IMR-90 (cell line): ENCODE measurements around the gene HECW1. TPM values are rescaled to one million over a fixed set of nuclear protein-coding genes. Genes with fewer than 3 reads are reported as not detected.
A peak's percentile ranks its signal among the peaks of the same experiment; 100 is the strongest.

ENCODE experiments used
- ATAC-seq: fragments of 200-7000 bp; cut with Tn5 transposase; 2 replicates; pipeline ENCODE4 v1.9.1; 2020; ENCODE audit warnings: low read depth, mild to moderate bottlenecking, moderate library complexity
- BruUV-seq: library from RNA; stranded (reverse); fragments of 400-500 nt; replicated peaks from 2 replicates; lab custom pipeline; 2021; lab: Mats Ljungman, UMichigan
- CTCF ChIA-PET: fragments of 300-600 bp; formaldehyde crosslinking; extraction: SDS; loops from one replicate; lab custom pipeline; 2021; ENCODE audit warnings: antibody characterized with exemption; lab: Yijun Ruan, JAX
- POLR2A ChIA-PET: fragments of 300-600 bp; sonication (Branson Sonifier 250); formaldehyde crosslinking; loops from one replicate; lab custom pipeline; 2022; ENCODE audit warnings: antibody characterized with exemption; ENCODE audit not compliant: unreplicated experiment; lab: Charles Lee
- DNase-seq: peaks from one replicate; pipeline ENCODE4 v3.0.0; 2013
- H2AFZ ChIP-seq: replicated peaks from 2 replicates; pipeline ENCODE3; 2013; ENCODE audit warnings: low read length, mild to moderate bottlenecking; ENCODE audit not compliant: poor library complexity
- H2AK5ac ChIP-seq: 2 replicates; pipeline ENCODE4 v1.6.1; 2013; ENCODE audit warnings: low read depth, low read length, inconsistent platforms
- H2AK9ac ChIP-seq: replicated peaks from 2 replicates; pipeline ENCODE3; 2013; ENCODE audit warnings: mild to moderate bottlenecking, low read depth, low read length, moderate library complexity; ENCODE audit not compliant: poor library complexity
- H2BK120ac ChIP-seq: 2 replicates; pipeline ENCODE4 v1.6.1; 2013; ENCODE audit warnings: low read depth, low read length, inconsistent platforms
- H2BK15ac ChIP-seq: 3 replicates; pipeline ENCODE4 v1.6.1; 2013; ENCODE audit warnings: low read depth, low read length, inconsistent platforms
- H2BK20ac ChIP-seq: 2 replicates; pipeline ENCODE4 v1.6.1; 2013; ENCODE audit warnings: low read depth, mild to moderate bottlenecking, inconsistent platforms, low read length, moderate library complexity
- H2BK5ac ChIP-seq: 2 replicates; pipeline ENCODE4 v1.6.1; 2013; ENCODE audit warnings: mild to moderate bottlenecking, low read depth, low read length, inconsistent platforms; ENCODE audit not compliant: poor library complexity, severe bottlenecking
- H3K14ac ChIP-seq: replicated peaks from 2 replicates; pipeline ENCODE4 v1.6.1; 2013; ENCODE audit warnings: low read depth, low read length, inconsistent platforms
- H3K18ac ChIP-seq: 2 replicates; pipeline ENCODE4 v1.6.1; 2013; ENCODE audit warnings: low read depth, low read length, control low read depth
- H3K23ac ChIP-seq: 2 replicates; pipeline ENCODE4 v1.6.1; 2013; ENCODE audit warnings: low read depth, low read length, inconsistent platforms
- H3K27ac ChIP-seq: 2 replicates; pipeline ENCODE4 v1.5.1; 2013; ENCODE audit warnings: mild to moderate bottlenecking, control low read depth, low read length; ENCODE audit not compliant: insufficient read depth
- H3K27me3 ChIP-seq: 2 replicates; pipeline ENCODE4 v1.6.1; 2013; ENCODE audit warnings: low read length; ENCODE audit not compliant: control insufficient read depth, insufficient read depth
- H3K36me3 ChIP-seq: 2 replicates; pipeline ENCODE4 v1.6.1; 2013; ENCODE audit warnings: low read length, mixed read lengths; ENCODE audit not compliant: control insufficient read depth, insufficient read depth
- H3K4ac ChIP-seq: 2 replicates; pipeline ENCODE4 v1.6.1; 2013; ENCODE audit warnings: low read depth, low read length, inconsistent platforms
- H3K4me1 ChIP-seq: 2 replicates; pipeline ENCODE4 v1.6.1; 2013; ENCODE audit warnings: low read length, mixed read lengths; ENCODE audit not compliant: control insufficient read depth, insufficient read depth
- H3K4me2 ChIP-seq: 2 replicates; pipeline ENCODE4 v1.6.1; 2013; ENCODE audit warnings: low read depth, mild to moderate bottlenecking, control low read depth, low read length, moderate library complexity
- H3K4me3 ChIP-seq: 2 replicates; pipeline ENCODE4 v1.5.1; 2013; ENCODE audit warnings: low read depth, mild to moderate bottlenecking, control low read depth, low read length, moderate library complexity; ENCODE audit not compliant: insufficient read depth
- H3K56ac ChIP-seq: 2 replicates; pipeline ENCODE4 v1.6.1; 2013; ENCODE audit warnings: low read length, inconsistent platforms; ENCODE audit not compliant: insufficient read depth; ENCODE audit errors: extremely low read depth
- H3K79me1 ChIP-seq, 2 experiments: 2 replicates each; pipeline ENCODE4 v1.6.1; 2013; ENCODE audit warnings: low read length in 2 of 2, inconsistent platforms in 1 of 2, low read depth in 1 of 2
- H3K9ac ChIP-seq: 2 replicates; pipeline ENCODE4 v1.6.1; 2013; ENCODE audit warnings: low read depth, low read length, control low read depth
- H3K9me1 ChIP-seq: 2 replicates; pipeline ENCODE4 v1.6.1; 2013; ENCODE audit warnings: low read length, inconsistent platforms; ENCODE audit not compliant: insufficient read depth
- H3K9me3 ChIP-seq: 2 replicates; pipeline ENCODE4 v1.6.1; 2013; ENCODE audit warnings: low read length; ENCODE audit not compliant: control insufficient read depth, insufficient read depth
- H4K20me1 ChIP-seq: 2 replicates; pipeline ENCODE4 v1.6.1; 2013; ENCODE audit warnings: low read length, inconsistent platforms; ENCODE audit not compliant: insufficient read depth
- H4K5ac ChIP-seq: 2 replicates; pipeline ENCODE4 v1.6.1; 2013; ENCODE audit warnings: mild to moderate bottlenecking, low read depth, low read length, control low read depth
- H4K8ac ChIP-seq, 2 experiments: 2 replicates each; pipeline ENCODE4 v1.6.1; 2013; ENCODE audit warnings: low read depth in 2 of 2, low read length in 2 of 2, control low read depth in 1 of 2, inconsistent platforms in 1 of 2
- H4K91ac ChIP-seq: 2 replicates; pipeline ENCODE4 v1.6.1; 2013; ENCODE audit warnings: low read depth, low read length, inconsistent platforms; ENCODE audit not compliant: insufficient read depth
- BHLHE40 ChIP-seq: fragments of 150-350 bp; IDR thresholded peaks from 2 replicates; pipeline ENCODE4 v1.6.1; 2016; ENCODE audit warnings: mild to moderate bottlenecking, low read depth, low read length
- CHD1 ChIP-seq: IDR thresholded peaks from 2 replicates; pipeline ENCODE4 v1.6.1; 2012; ENCODE audit warnings: low read depth, low read length, improper control_type of control experiment
- CTCF ChIP-seq: conservative IDR thresholded peaks from 2 replicates; pipeline ENCODE4 v1.5.1; 2012; ENCODE audit warnings: mild to moderate bottlenecking, low read depth, low read length, improper control_type of control experiment
- ELK1 ChIP-seq: fragments of 150-350 bp; IDR thresholded peaks from 2 replicates; pipeline ENCODE4 v1.6.1; 2016; ENCODE audit warnings: low read depth, mild to moderate bottlenecking, low read length, moderate library complexity, borderline replicate concordance
- RAD21 ChIP-seq: IDR thresholded peaks from 2 replicates; pipeline ENCODE4 v1.6.1; 2012; ENCODE audit warnings: low read length, improper control_type of control experiment
- SMC3 ChIP-seq: fragments of 150-350 bp; IDR thresholded peaks from 2 replicates; pipeline ENCODE4 v1.6.1; 2016; ENCODE audit warnings: low read depth, mild to moderate bottlenecking, antibody characterized with exemption, low read length, moderate library complexity
- WGBS, 2 experiments: methylation state at CpG; one replicate each; pipeline versions ENCODE4 v1.1.5 to v1.1.7; 2013; ENCODE audit warnings: missing lambda C conversion rate in 2 of 2; ENCODE audit not compliant: insufficient read length in 1 of 2; ENCODE audit errors: extremely low coverage in 2 of 2; 5-methylcytosine and 5-hydroxymethylcytosine counted together
- dilution Hi-C: fragments of 300-500 bp; cut with HindIII; formaldehyde crosslinking; loops from one replicate; pipeline ENCODE4 v1.14.3; 2018; ENCODE audit warnings: low sequenced_read_pairs; ENCODE audit not compliant: unreplicated experiment
- in situ Hi-C: fragments of 300-500 bp; cut with MboI; formaldehyde crosslinking; loops from 3 replicates; pipeline ENCODE4 v1.14.3; 2019; ENCODE audit warnings: low sequenced_read_pairs, inconsistent platforms, mixed read lengths
- intact Hi-C: fragments of 100-400 bp; cut with micrococcal nuclease; formaldehyde crosslinking; loops from 2 replicates; pipeline ENCODE4 v1.10.0; 2022
- polyA plus RNA-seq, 3 experiments: library from polyadenylated mRNA; depleted of rRNA; stranded (reverse); fragments of >200 nt; gene quantifications; 2 replicates each; pipeline ENCODE4 v1.2.3, GENCODE V29; 2012; ENCODE audit warnings: low replicate concordance in 1 of 3
- total RNA-seq: library from RNA; depleted of rRNA; stranded (reverse); fragments of >200 nt; gene quantifications from 2 replicates; pipeline ENCODE4 v1.2.3, GENCODE V29; 2012

HECW1 gene
- total and polyA plus RNA-seq, 2 of the 4 experiments (the other 2 are of a cell fraction) = 0.56 to 1.3 TPM

GRCh38 chr7:43467406-43467805 lies 355.0 kb downstream of the HECW1 start:
- H2AK9ac ChIP-seq = no peak overlapping the region
- no peak for TF ChIP-seq SMC3
- TF ChIP-seq RAD21 = no peak
- TF ChIP-seq CHD1 = no peak
- TF ChIP-seq CTCF = no peak
- TF ChIP-seq ELK1 = no peak
- no peak for TF ChIP-seq BHLHE40
- H2AK5ac ChIP-seq = no peak overlapping the region
- H3K4me2 ChIP-seq = no peak overlapping the region
- no peak overlapping the region for H2AFZ ChIP-seq
- H3K9me3 ChIP-seq = no peaks in the 10 kb centered on the region
- WGBS, 2 experiments = 37% methylated on average over 5 of the region's 5 CpGs; no CpG with 5 or more reads in 1 of the 2 experiments
- H4K20me1 ChIP-seq = no peaks in the 10 kb centered on the region
- peaks cover 2% of the 10 kb centered on the region; the same call in 1 of the 2 replicates for H3K4me1 ChIP-seq
- no TSS peak for BruUV-seq
- no peak overlapping the region for H2BK5ac ChIP-seq
- H3K14ac ChIP-seq = no peak overlapping the region
- no peaks in the 10 kb centered on the region for H3K79me1 ChIP-seq
- DNase-seq (peak; percentile 55), ATAC-seq (peak; percentile 65)
- ChIA-PET POLR2A (no interaction called here), CTCF (no interaction called here)
- H3K27me3 ChIP-seq = peaks cover 17% of the 10 kb centered on the region
- no peak overlapping the region for H2BK20ac ChIP-seq
- no peak overlapping the region for H2BK120ac ChIP-seq
- H3K4ac ChIP-seq = no peak overlapping the region
- H2BK15ac ChIP-seq = no peak overlapping the region
- in situ Hi-C loops (no loop called here), dilution Hi-C loops (no loop called here), intact Hi-C loops (no loop called here)
- H3K9ac ChIP-seq = no peak overlapping the region
- H3K23ac ChIP-seq = no peak overlapping the region
- no peak overlapping the region for H4K91ac ChIP-seq
- no peak overlapping the region for H3K56ac ChIP-seq
- no peak overlapping the region for H4K5ac ChIP-seq
- H3K4me3 ChIP-seq = no peak overlapping the region
- no peaks in the 10 kb centered on the region; the same call in 1 of the 2 replicates for H3K9me1 ChIP-seq
- no peak overlapping the region for H3K18ac ChIP-seq
- no peaks in the 10 kb centered on the region for H3K36me3 ChIP-seq
- no peak overlapping the region for H3K27ac ChIP-seq
- H4K8ac ChIP-seq = no peak overlapping the region
